Liver (tissue), 3 donors: ENCODE measurements around the gene HIVEP3.

ENCODE experiments used
- CTCF ChIP-seq: fragments of 150-350 bp; IDR thresholded peaks from 2 replicates; pipeline ENCODE4 v1.5.1; 2017; ENCODE audit warnings: improper control_type of control experiment, low read depth, low read length; ENCODE audit not compliant: missing input control
- GABPA ChIP-seq, 2 donors: IDR thresholded peaks in 1 of 2; conservative IDR thresholded peaks in 1 of 2; 2 replicates each; pipeline ENCODE4 v1.6.1; 2016; ENCODE audit warnings: antibody characterized with exemption in 2 of 2, mild to moderate bottlenecking in 1 of 2, moderate library complexity in 1 of 2
- HNF4G ChIP-seq: IDR thresholded peaks from 2 replicates; pipeline ENCODE4 v1.6.1; 2016; ENCODE audit warnings: antibody characterized with exemption
- JUND ChIP-seq, 2 donors: IDR thresholded peaks; 2 replicates each; pipeline ENCODE4 v1.6.1; 2016; ENCODE audit warnings: antibody characterized with exemption in 2 of 2
- RAD21 ChIP-seq, 2 donors: IDR thresholded peaks; 2 replicates each; pipeline ENCODE4 v1.6.1; 2016; ENCODE audit warnings: antibody characterized with exemption in 2 of 2, mild to moderate bottlenecking in 2 of 2
- SP1 ChIP-seq: IDR thresholded peaks from 2 replicates; pipeline ENCODE4 v1.6.1; 2018; ENCODE audit warnings: antibody characterized with exemption, mild to moderate bottlenecking
- TAF1 ChIP-seq: conservative IDR thresholded peaks from 2 replicates; pipeline ENCODE4 v1.6.1; 2016; ENCODE audit warnings: antibody characterized with exemption, mild to moderate bottlenecking
- YY1 ChIP-seq: IDR thresholded peaks from 2 replicates; pipeline ENCODE4 v1.6.1; 2016; ENCODE audit warnings: antibody characterized with exemption, mild to moderate bottlenecking
- donor health status: healthy.
- donor health status: healthy.

GRCh38 chr1:41813226-41813625 is 105.5 kb downstream of the HIVEP3 start:
- TF ChIP-seq CTCF (no peak), JUND (IDR thresholded peaks at IDR 0.05) (no peak), GABPA (IDR thresholded peaks at IDR 0.05 in 1 of 2, conservative IDR thresholded peaks at IDR 0.05 in 1 of 2) (no peak), SP1 (no peak), YY1 (no peak), TAF1 (no peak), RAD21 (IDR thresholded peaks at IDR 0.05) (no peak), HNF4G (no peak)
